KMS-11 (cell line): ENCODE results near the gene DET1.

Experiments
- H2AFZ ChIP-seq: fragments of 200-600 bp; sonication (generic); 2 replicates; pipeline ENCODE4 v1.6.1; 2016; ENCODE audit warnings: antibody characterized with exemption, mixed run types, low read depth
- H3K27ac ChIP-seq: fragments of 200-600 bp; sonication (generic); 2 replicates; pipeline ENCODE4 v1.6.1; 2016; ENCODE audit warnings: mild to moderate bottlenecking, mixed run types
- H3K27me3 ChIP-seq: fragments of 200-600 bp; sonication (generic); 2 replicates; pipeline ENCODE4 v1.6.1; 2017; ENCODE audit warnings: mild to moderate bottlenecking, low read depth, mixed run types, moderate library complexity; ENCODE audit not compliant: insufficient read depth
- H3K36me3 ChIP-seq: fragments of 200-600 bp; sonication (generic); 2 replicates; pipeline ENCODE4 v1.6.1; 2017; ENCODE audit warnings: mild to moderate bottlenecking, mixed run types; ENCODE audit not compliant: insufficient read depth
- H3K4me1 ChIP-seq: fragments of 200-600 bp; sonication (generic); 2 replicates; pipeline ENCODE4 v1.6.1; 2016; ENCODE audit warnings: mild to moderate bottlenecking, low read depth, mixed run types; ENCODE audit not compliant: poor library complexity, severe bottlenecking
- H3K4me2 ChIP-seq: fragments of 200-600 bp; sonication (generic); 2 replicates; pipeline ENCODE4 v1.7.0; 2016; ENCODE audit warnings: mild to moderate bottlenecking, mixed run types
- H3K4me3 ChIP-seq: fragments of 200-600 bp; sonication (generic); IDR thresholded peaks from 2 replicates; pipeline ENCODE4 v1.6.1; 2017; ENCODE audit warnings: low read depth, low read length, mixed read lengths; ENCODE audit not compliant: insufficient read depth
- H3K79me2 ChIP-seq: fragments of 200-600 bp; sonication (generic); 2 replicates; pipeline ENCODE4 v1.6.1; 2016; ENCODE audit warnings: low read depth, mixed run types; ENCODE audit not compliant: insufficient read depth
- H3K9ac ChIP-seq: fragments of 200-600 bp; sonication (generic); 2 replicates; pipeline ENCODE4 v1.6.1; 2016; ENCODE audit warnings: mild to moderate bottlenecking, mixed run types
- H4K20me1 ChIP-seq: fragments of 200-600 bp; sonication (generic); 2 replicates; pipeline ENCODE4 v1.6.1; 2016; ENCODE audit warnings: mild to moderate bottlenecking, mixed run types; ENCODE audit not compliant: insufficient read depth
- CTCF ChIP-seq: fragments of 200-600 bp; sonication (generic); conservative IDR thresholded peaks from 2 replicates; pipeline ENCODE4 v1.6.1; 2017; ENCODE audit warnings: low read depth, mild to moderate bottlenecking, antibody characterized with exemption, low read length, moderate library complexity, mixed read lengths

Gene DET1

GRCh38 chr15:88512078-88512477 lies 34.4 kb downstream of the DET1 start:
- H4K20me1 ChIP-seq: no peaks in the 10 kb centered on the region
- no peak overlapping the region for H3K9ac ChIP-seq
- H3K36me3 ChIP-seq: no peaks in the 10 kb centered on the region
- H3K79me2 ChIP-seq: no peaks in the 10 kb centered on the region
- no peak overlapping the region for H3K27ac ChIP-seq
- H3K4me3 ChIP-seq: no peak overlapping the region
- no peak for TF ChIP-seq CTCF
- H3K4me1 ChIP-seq: peaks cover 12% of the 10 kb centered on the region
- H2AFZ ChIP-seq: no peak overlapping the region
- no peaks in the 10 kb centered on the region for H3K27me3 ChIP-seq
- H3K4me2 ChIP-seq: no peak overlapping the region

DNA sequence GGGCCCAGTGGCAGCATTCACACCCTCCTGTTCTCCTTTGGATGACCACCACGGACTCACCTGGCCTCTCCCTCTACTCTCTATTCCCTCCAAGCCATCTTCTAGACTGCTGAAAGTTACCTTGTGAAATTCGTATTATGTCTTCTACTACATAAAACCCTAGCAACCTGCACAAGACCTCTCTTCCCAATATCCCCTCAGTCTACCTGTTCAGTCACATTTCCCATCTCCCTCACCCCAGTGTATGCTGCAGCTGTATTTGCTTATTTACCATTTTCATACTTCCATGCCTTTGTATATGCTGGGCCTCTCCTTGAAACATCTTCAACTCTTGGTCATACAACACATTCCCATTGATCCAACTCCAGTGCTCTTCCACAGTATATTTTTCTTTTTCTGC lies 35.3 kb downstream of the DET1 start:
- Histone ChIP-seq H3K4me1 (peaks cover 12% of the 10 kb centered on the region), H3K27ac (no peak overlapping the region), H3K4me3 (no peak overlapping the region), H3K79me2 (no peaks in the 10 kb centered on the region), H2AFZ (no peak overlapping the region), H3K9ac (no peak overlapping the region), H3K36me3 (no peaks in the 10 kb centered on the region), H3K27me3 (no peaks in the 10 kb centered on the region), H3K4me2 (no peak overlapping the region), H4K20me1 (no peaks in the 10 kb centered on the region)
- TF ChIP-seq CTCF: no peak

- Histone ChIP-seq H3K4me1 (peaks cover 12% of the 10 kb centered on the region), H3K79me2 (no peaks in the 10 kb centered on the region), H2AFZ (no peak overlapping the region), H3K4me3 (no peak overlapping the region), H3K9ac (no peak overlapping the region), H4K20me1 (no peaks in the 10 kb centered on the region), H3K36me3 (no peaks in the 10 kb centered on the region), H3K27ac (no peak overlapping the region), H3K27me3 (no peaks in the 10 kb centered on the region), H3K4me2 (no peak overlapping the region; the same call in 1 of the 2 replicates)
- no peak for TF ChIP-seq CTCF
Observed at GRCh38 chr15:88509964-88510363, 36.5 kb downstream of the DET1 start.

GRCh38 chr15:88509321-88509720 lies 37.2 kb downstream of the DET1 start:
- Histone ChIP-seq H3K27ac (no peak overlapping the region), H3K36me3 (no peaks in the 10 kb centered on the region), H2AFZ (no peak overlapping the region), H3K4me3 (no peak overlapping the region), H3K4me1 (peaks cover 12% of the 10 kb centered on the region), H3K27me3 (no peaks in the 10 kb centered on the region), H3K79me2 (no peaks in the 10 kb centered on the region), H3K4me2 (peak overlapping the region; percentile 33; the same call in 1 of the 2 replicates), H3K9ac (no peak overlapping the region), H4K20me1 (no peaks in the 10 kb centered on the region)
- TF ChIP-seq CTCF: no peak
